Measurements from ENCODE around the gene MYRFL. TPM values are rescaled to one million over a fixed set of nuclear protein-coding genes. Genes with fewer than 3 reads are reported as not detected.

Gene MYRFL
- total RNA-seq, 1 experiment from 2014 or later = 0.16 TPM

DNA sequence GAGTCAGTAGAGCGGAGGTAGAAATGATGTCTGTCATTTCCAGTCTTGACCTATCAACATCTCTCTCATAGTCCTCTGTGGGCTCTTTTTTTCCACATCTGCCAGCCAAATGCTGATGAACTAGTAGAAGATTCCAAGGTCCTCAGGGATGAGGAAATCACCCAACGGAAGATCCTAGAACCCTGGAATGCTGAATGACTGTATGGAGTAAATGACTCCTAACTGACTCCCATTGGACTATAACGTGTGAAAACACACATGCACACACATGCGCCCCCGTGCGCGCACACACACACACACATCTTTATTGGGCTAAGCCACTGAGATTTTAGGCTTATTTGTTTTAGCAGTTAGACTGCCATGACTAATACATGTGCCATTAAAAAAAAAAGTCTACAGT is 159.2 kb downstream of the MYRFL start:
- POLR2A ChIA-PET = no interaction called here
- Histone ChIP-seq H3K27me3 (replicated peaks; ENCODE audit: control insufficient read depth, insufficient read depth, low read length) (no peaks in the 10 kb centered on the region), H3K36me3 (ENCODE audit: control insufficient read depth, insufficient read depth, low read length) (no peaks in the 10 kb centered on the region), H3K9me3 (no peaks in the 10 kb centered on the region), H3K4me1 (peaks cover 7% of the 10 kb centered on the region), H3K4me3 (ENCODE audit: low read depth, low read length) (no peak overlapping the region)
- DNase-seq = no peak
- CTCF ChIA-PET = no interaction called here
- Mint-ChIP-seq H3K4me3 (ENCODE audit: unreplicated experiment) (no peak overlapping the region), H3K27ac (ENCODE audit: unreplicated experiment) (no peak overlapping the region), H3K9me3 (ENCODE audit: unreplicated experiment) (no peaks in the 10 kb centered on the region), H3K36me3 (ENCODE audit: insufficient read depth, unreplicated experiment) (no peaks in the 10 kb centered on the region), H3K4me1 (ENCODE audit: low read depth, unreplicated experiment) (no peaks in the 10 kb centered on the region), H3K27me3 (ENCODE audit: insufficient read depth, unreplicated experiment) (no peaks in the 10 kb centered on the region)
- no TSS peak for BruUV-seq (replicated peaks)
- TF ChIP-seq, protein P1, sequence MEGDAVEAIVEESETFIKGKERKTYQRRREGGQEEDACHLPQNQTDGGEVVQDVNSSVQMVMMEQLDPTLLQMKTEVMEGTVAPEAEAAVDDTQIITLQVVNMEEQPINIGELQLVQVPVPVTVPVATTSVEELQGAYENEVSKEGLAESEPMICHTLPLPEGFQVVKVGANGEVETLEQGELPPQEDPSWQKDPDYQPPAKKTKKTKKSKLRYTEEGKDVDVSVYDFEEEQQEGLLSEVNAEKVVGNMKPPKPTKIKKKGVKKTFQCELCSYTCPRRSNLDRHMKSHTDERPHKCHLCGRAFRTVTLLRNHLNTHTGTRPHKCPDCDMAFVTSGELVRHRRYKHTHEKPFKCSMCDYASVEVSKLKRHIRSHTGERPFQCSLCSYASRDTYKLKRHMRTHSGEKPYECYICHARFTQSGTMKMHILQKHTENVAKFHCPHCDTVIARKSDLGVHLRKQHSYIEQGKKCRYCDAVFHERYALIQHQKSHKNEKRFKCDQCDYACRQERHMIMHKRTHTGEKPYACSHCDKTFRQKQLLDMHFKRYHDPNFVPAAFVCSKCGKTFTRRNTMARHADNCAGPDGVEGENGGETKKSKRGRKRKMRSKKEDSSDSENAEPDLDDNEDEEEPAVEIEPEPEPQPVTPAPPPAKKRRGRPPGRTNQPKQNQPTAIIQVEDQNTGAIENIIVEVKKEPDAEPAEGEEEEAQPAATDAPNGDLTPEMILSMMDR (IDR thresholded peaks at IDR 0.05; ENCODE audit: insufficient read depth in 1 of 2, low read depth in 1 of 2, low read length in 1 of 2, severe bottlenecking in 1 of 2, unreplicated experiment in 1 of 2) = no peak
- intact Hi-C loops (cut with micrococcal nuclease; ENCODE audit: unreplicated experiment) = no loop called here

DNA sequence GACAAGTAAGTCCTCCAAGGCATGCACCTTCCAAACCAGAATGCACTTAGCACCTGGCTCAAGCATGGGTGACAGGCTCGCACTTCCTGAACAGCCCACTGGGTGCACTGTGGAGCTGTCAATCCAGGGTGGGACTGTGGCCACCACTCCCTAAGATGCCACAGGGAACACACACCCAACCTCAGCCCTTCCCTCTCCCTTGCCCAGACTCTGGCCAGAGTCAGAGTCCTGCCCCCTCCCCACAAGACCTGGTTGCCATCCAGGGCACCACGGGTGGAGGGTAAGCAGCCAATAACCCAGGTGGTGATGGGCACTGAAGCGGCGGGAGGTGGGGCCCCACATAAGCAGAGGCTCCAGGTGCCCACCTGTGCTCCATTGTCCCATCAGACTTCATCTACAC is 160.6 kb downstream of the MYRFL start:
- Mint-ChIP-seq H3K4me3 (ENCODE audit: unreplicated experiment) (no peak overlapping the region), H3K27ac (ENCODE audit: unreplicated experiment) (no peak overlapping the region), H3K4me1 (ENCODE audit: low read depth, unreplicated experiment) (no peaks in the 10 kb centered on the region), H3K9me3 (ENCODE audit: unreplicated experiment) (no peaks in the 10 kb centered on the region), H3K27me3 (ENCODE audit: insufficient read depth, unreplicated experiment) (no peaks in the 10 kb centered on the region), H3K36me3 (ENCODE audit: insufficient read depth, unreplicated experiment) (no peaks in the 10 kb centered on the region)
- no peaks in the 10 kb centered on the region for H3K9me3 ChIP-seq
- H3K4me3 ChIP-seq (ENCODE audit: low read depth, low read length) = no peak overlapping the region
- H3K27me3 ChIP-seq (replicated peaks; ENCODE audit: control insufficient read depth, insufficient read depth, low read length) = no peaks in the 10 kb centered on the region
- CTCF ChIA-PET = no interaction called here
- BruUV-seq (replicated peaks) = no TSS peak
- DNase-seq = peak; percentile 47 to 54
- peaks cover 7% of the 10 kb centered on the region for H3K4me1 ChIP-seq
- intact Hi-C loops (cut with micrococcal nuclease; ENCODE audit: unreplicated experiment) = no loop called here
- no peaks in the 10 kb centered on the region for H3K36me3 ChIP-seq (ENCODE audit: control insufficient read depth, insufficient read depth, low read length)
- POLR2A ChIA-PET = no interaction called here
- TF ChIP-seq, protein P1 (IDR thresholded peaks at IDR 0.05; ENCODE audit: insufficient read depth in 1 of 2, low read depth in 1 of 2, low read length in 1 of 2, severe bottlenecking in 1 of 2, unreplicated experiment in 1 of 2) = peak; percentile 30 to 49

DNA sequence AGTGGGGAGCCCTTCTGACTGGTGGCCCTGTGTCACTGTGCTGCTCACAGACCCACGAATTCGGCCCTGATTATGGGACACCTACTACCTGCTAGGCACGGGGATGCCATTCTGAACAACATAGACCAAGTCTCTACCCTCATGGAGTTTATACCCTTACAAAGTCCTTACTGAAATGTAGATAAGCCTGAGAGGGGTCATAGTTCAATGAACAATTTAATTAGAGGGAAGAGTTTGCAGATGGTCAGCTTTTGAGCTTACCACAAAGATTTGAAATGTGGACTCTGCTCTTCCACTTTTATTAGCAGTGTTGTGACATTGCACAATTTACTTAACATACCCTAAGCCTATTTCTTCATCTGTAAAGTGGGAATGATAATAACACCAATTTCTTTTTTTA is 161.1 kb downstream of the MYRFL start:
- no peak overlapping the region for H3K4me3 Mint-ChIP-seq (ENCODE audit: unreplicated experiment)
- H3K27me3 Mint-ChIP-seq (ENCODE audit: insufficient read depth, unreplicated experiment) = no peaks in the 10 kb centered on the region
- no peaks in the 10 kb centered on the region for H3K9me3 Mint-ChIP-seq (ENCODE audit: unreplicated experiment)
- ChIA-PET CTCF (no interaction called here), POLR2A (no interaction called here)
- no peaks in the 10 kb centered on the region for H3K4me1 Mint-ChIP-seq (ENCODE audit: low read depth, unreplicated experiment)
- Histone ChIP-seq H3K4me1 (peaks cover 7% of the 10 kb centered on the region), H3K27me3 (replicated peaks; ENCODE audit: control insufficient read depth, insufficient read depth, low read length) (no peaks in the 10 kb centered on the region), H3K36me3 (ENCODE audit: control insufficient read depth, insufficient read depth, low read length) (no peaks in the 10 kb centered on the region), H3K9me3 (no peaks in the 10 kb centered on the region), H3K4me3 (ENCODE audit: low read depth, low read length) (no peak overlapping the region)
- DNase-seq = no peak
- BruUV-seq (replicated peaks) = no TSS peak
- TF ChIP-seq, protein P1 (IDR thresholded peaks at IDR 0.05; ENCODE audit: insufficient read depth in 1 of 2, low read depth in 1 of 2, low read length in 1 of 2, severe bottlenecking in 1 of 2, unreplicated experiment in 1 of 2) = no peak
- H3K36me3 Mint-ChIP-seq (ENCODE audit: insufficient read depth, unreplicated experiment) = no peaks in the 10 kb centered on the region
- intact Hi-C loops (cut with micrococcal nuclease; ENCODE audit: unreplicated experiment) = no loop called here
- no peak overlapping the region for H3K27ac Mint-ChIP-seq (ENCODE audit: unreplicated experiment)

Measured in Caco-2 (cell line).